SK-N-SH treated with all-trans-retinoic acid at 6 μM for 48 hours (cell line): ENCODE results near the gene BACE1.

Experiments
- ATAC-seq: fragments of 200-7000 bp; cut with Tn5 transposase; 3 replicates; pipeline ENCODE4 v1.9.1; 2020; ENCODE audit warnings: mild to moderate bottlenecking, moderate library complexity
- BACH2 ChIP-seq: fragments of 250-450 bp; sonication (Bioruptor Pico); IDR thresholded peaks from 2 replicates; pipeline ENCODE4 v1.9.0; 2021; ENCODE audit warnings: mild to moderate bottlenecking, borderline replicate concordance
- CSDC2 ChIP-seq: fragments of 250-450 bp; sonication (Bioruptor Pico); IDR thresholded peaks from 2 replicates; pipeline ENCODE4 v1.5.0; 2020; ENCODE audit warnings: mild to moderate bottlenecking, moderate library complexity
- ESRRG ChIP-seq: fragments of 250-450 bp; sonication (Bioruptor Pico); IDR thresholded peaks from 2 replicates; pipeline ENCODE4 v1.6.1; 2021; ENCODE audit warnings: mild to moderate bottlenecking
- GLIS3 ChIP-seq: fragments of 250-450 bp; sonication (Bioruptor Pico); IDR thresholded peaks from 2 replicates; pipeline ENCODE4 v1.5.0; 2020; ENCODE audit warnings: mild to moderate bottlenecking, moderate library complexity
- ISL1 ChIP-seq: fragments of 250-450 bp; sonication (Bioruptor Pico); IDR thresholded peaks from 2 replicates; pipeline ENCODE4 v2.1.2; 2022; ENCODE audit warnings: mild to moderate bottlenecking, moderate library complexity
- OSR1 ChIP-seq: fragments of 250-450 bp; sonication (Bioruptor Pico); IDR thresholded peaks from 2 replicates; pipeline ENCODE4 v1.8.0; 2022; ENCODE audit warnings: moderate library complexity, mild to moderate bottlenecking, inconsistent platforms
- PATZ1 ChIP-seq: fragments of 250-450 bp; sonication (Bioruptor Pico); IDR thresholded peaks from 2 replicates; pipeline ENCODE4 v1.8.0; 2020; ENCODE audit warnings: mild to moderate bottlenecking, moderate library complexity, borderline replicate concordance
- RARB ChIP-seq: fragments of 250-450 bp; sonication (Bioruptor Pico); IDR thresholded peaks from 2 replicates; pipeline ENCODE4 v1.8.0; 2021; ENCODE audit warnings: mild to moderate bottlenecking, moderate library complexity
- SNAI2 ChIP-seq: fragments of 250-450 bp; sonication (Bioruptor Pico); IDR thresholded peaks from 2 replicates; pipeline ENCODE4 v1.5.0; 2020; ENCODE audit warnings: mild to moderate bottlenecking, moderate library complexity
- TCF4 ChIP-seq: fragments of 250-450 bp; sonication (Bioruptor Pico); IDR thresholded peaks from 2 replicates; pipeline ENCODE4 v1.8.0; 2021; ENCODE audit warnings: mild to moderate bottlenecking, moderate library complexity, borderline replicate concordance
- TOX ChIP-seq: fragments of 250-450 bp; sonication (Bioruptor Pico); IDR thresholded peaks from 2 replicates; pipeline ENCODE4 v1.8.0; 2021; ENCODE audit warnings: mild to moderate bottlenecking, moderate library complexity, borderline replicate concordance
- ZC3H10 ChIP-seq: fragments of 250-450 bp; sonication (Bioruptor Pico); IDR thresholded peaks from 2 replicates; pipeline ENCODE4 v1.5.1; 2021; ENCODE audit warnings: mild to moderate bottlenecking, moderate library complexity
- ZFP3 ChIP-seq: fragments of 250-450 bp; sonication (Bioruptor Pico); IDR thresholded peaks from 2 replicates; pipeline ENCODE4 v1.5.0; 2020; ENCODE audit warnings: mild to moderate bottlenecking, moderate library complexity
- ZFP30 ChIP-seq: fragments of 450-650 bp; formaldehyde crosslinking; IDR thresholded peaks from 2 replicates; pipeline ENCODE4 v1.5.0; 2022; ENCODE audit warnings: mild to moderate bottlenecking, moderate library complexity
- ZNF565 ChIP-seq: fragments of 450-650 bp; formaldehyde crosslinking; conservative IDR thresholded peaks from 2 replicates; pipeline ENCODE4 v1.5.0; 2020; ENCODE audit warnings: low read depth, mild to moderate bottlenecking, moderate library complexity
- ZNF8 ChIP-seq: fragments of 450-650 bp; formaldehyde crosslinking; IDR thresholded peaks from 2 replicates; pipeline ENCODE4 v1.5.0; 2020; ENCODE audit warnings: mild to moderate bottlenecking, moderate library complexity
- TF ChIP-seq, protein P1 (sequence below): fragments of 250-450 bp; sonication (Bioruptor Pico); IDR thresholded peaks from 2 replicates; pipeline ENCODE4 v1.5.1; 2021; ENCODE audit warnings: mild to moderate bottlenecking, moderate library complexity
- TF ChIP-seq, protein P2 (sequence below): fragments of 250-450 bp; sonication (Bioruptor Pico); IDR thresholded peaks from 2 replicates; pipeline ENCODE4 v1.5.0; 2020; ENCODE audit warnings: mild to moderate bottlenecking, moderate library complexity
- TF ChIP-seq, protein P3 (sequence below): fragments of 250-450 bp; sonication (Bioruptor Pico); IDR thresholded peaks from 2 replicates; pipeline ENCODE4 v1.5.1; 2020; ENCODE audit warnings: low read depth, mild to moderate bottlenecking, moderate library complexity
- TF ChIP-seq, protein P4 (sequence below): fragments of 250-450 bp; sonication (Bioruptor Pico); IDR thresholded peaks from 2 replicates; pipeline ENCODE4 v1.8.0; 2021; ENCODE audit warnings: low read depth, mild to moderate bottlenecking, moderate library complexity, borderline replicate concordance

BACE1 gene

GRCh38 chr11:117354550-117354949 lies 38.5 kb upstream of the BACE1 start:
- TF ChIP-seq ZNF8 (CRISPR knock-in tag) (no peak), GLIS3 (CRISPR knock-in tag) (no peak), SNAI2 (no peak), ISL1 (no peak), ESRRG (CRISPR knock-in tag) (no peak), TCF4 (CRISPR knock-in tag) (no peak), BACH2 (CRISPR knock-in tag) (no peak), ZNF565 (no peak), ZC3H10 (CRISPR knock-in tag) (no peak), PATZ1 (CRISPR knock-in tag) (no peak), ZFP30 (CRISPR knock-in tag) (no peak)
- TF ChIP-seq, protein P1, sequence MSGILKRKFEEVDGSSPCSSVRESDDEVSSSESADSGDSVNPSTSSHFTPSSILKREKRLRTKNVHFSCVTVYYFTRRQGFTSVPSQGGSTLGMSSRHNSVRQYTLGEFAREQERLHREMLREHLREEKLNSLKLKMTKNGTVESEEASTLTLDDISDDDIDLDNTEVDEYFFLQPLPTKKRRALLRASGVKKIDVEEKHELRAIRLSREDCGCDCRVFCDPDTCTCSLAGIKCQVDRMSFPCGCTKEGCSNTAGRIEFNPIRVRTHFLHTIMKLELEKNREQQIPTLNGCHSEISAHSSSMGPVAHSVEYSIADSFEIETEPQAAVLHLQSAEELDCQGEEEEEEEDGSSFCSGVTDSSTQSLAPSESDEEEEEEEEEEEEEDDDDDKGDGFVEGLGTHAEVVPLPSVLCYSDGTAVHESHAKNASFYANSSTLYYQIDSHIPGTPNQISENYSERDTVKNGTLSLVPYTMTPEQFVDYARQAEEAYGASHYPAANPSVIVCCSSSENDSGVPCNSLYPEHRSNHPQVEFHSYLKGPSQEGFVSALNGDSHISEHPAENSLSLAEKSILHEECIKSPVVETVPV, result no peak
- TF ChIP-seq, protein P2, sequence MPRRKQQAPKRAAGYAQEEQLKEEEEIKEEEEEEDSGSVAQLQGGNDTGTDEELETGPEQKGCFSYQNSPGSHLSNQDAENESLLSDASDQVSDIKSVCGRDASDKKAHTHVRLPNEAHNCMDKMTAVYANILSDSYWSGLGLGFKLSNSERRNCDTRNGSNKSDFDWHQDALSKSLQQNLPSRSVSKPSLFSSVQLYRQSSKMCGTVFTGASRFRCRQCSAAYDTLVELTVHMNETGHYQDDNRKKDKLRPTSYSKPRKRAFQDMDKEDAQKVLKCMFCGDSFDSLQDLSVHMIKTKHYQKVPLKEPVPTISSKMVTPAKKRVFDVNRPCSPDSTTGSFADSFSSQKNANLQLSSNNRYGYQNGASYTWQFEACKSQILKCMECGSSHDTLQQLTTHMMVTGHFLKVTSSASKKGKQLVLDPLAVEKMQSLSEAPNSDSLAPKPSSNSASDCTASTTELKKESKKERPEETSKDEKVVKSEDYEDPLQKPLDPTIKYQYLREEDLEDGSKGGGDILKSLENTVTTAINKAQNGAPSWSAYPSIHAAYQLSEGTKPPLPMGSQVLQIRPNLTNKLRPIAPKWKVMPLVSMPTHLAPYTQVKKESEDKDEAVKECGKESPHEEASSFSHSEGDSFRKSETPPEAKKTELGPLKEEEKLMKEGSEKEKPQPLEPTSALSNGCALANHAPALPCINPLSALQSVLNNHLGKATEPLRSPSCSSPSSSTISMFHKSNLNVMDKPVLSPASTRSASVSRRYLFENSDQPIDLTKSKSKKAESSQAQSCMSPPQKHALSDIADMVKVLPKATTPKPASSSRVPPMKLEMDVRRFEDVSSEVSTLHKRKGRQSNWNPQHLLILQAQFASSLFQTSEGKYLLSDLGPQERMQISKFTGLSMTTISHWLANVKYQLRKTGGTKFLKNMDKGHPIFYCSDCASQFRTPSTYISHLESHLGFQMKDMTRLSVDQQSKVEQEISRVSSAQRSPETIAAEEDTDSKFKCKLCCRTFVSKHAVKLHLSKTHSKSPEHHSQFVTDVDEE (CRISPR knock-in tag), result no peak
- TF ChIP-seq, protein P3, sequence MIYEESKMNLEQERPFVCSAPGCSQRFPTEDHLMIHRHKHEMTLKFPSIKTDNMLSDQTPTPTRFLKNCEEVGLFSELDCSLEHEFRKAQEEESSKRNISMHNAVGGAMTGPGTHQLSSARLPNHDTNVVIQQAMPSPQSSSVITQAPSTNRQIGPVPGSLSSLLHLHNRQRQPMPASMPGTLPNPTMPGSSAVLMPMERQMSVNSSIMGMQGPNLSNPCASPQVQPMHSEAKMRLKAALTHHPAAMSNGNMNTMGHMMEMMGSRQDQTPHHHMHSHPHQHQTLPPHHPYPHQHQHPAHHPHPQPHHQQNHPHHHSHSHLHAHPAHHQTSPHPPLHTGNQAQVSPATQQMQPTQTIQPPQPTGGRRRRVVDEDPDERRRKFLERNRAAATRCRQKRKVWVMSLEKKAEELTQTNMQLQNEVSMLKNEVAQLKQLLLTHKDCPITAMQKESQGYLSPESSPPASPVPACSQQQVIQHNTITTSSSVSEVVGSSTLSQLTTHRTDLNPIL (CRISPR knock-in tag), result no peak
- no peak for ATAC-seq

- ATAC-seq, result no peak
- TF ChIP-seq, protein P4, sequence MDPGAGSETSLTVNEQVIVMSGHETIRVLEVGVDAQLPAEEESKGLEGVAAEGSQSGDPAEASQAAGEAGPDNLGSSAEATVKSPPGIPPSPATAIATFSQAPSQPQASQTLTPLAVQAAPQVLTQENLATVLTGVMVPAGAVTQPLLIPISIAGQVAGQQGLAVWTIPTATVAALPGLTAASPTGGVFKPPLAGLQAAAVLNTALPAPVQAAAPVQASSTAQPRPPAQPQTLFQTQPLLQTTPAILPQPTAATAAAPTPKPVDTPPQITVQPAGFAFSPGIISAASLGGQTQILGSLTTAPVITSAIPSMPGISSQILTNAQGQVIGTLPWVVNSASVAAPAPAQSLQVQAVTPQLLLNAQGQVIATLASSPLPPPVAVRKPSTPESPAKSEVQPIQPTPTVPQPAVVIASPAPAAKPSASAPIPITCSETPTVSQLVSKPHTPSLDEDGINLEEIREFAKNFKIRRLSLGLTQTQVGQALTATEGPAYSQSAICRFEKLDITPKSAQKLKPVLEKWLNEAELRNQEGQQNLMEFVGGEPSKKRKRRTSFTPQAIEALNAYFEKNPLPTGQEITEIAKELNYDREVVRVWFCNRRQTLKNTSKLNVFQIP (CRISPR knock-in tag), result no peak
- TF ChIP-seq SNAI2 (no peak), CSDC2 (CRISPR knock-in tag) (no peak), ZFP3 (CRISPR knock-in tag) (no peak), ZNF565 (no peak), ZFP30 (CRISPR knock-in tag) (no peak), RARB (CRISPR knock-in tag) (no peak), OSR1 (CRISPR knock-in tag) (no peak), GLIS3 (CRISPR knock-in tag) (no peak), PATZ1 (CRISPR knock-in tag) (no peak), ESRRG (CRISPR knock-in tag) (no peak), BACH2 (CRISPR knock-in tag) (no peak), TOX (CRISPR knock-in tag) (no peak), ZNF8 (CRISPR knock-in tag) (no peak)
- TF ChIP-seq, protein P1, result no peak
Measured at GRCh38 chr11:117345039-117345438, 29.0 kb upstream of the BACE1 start.
